SK-N-SH (cell line): ENCODE results near the gene LRRC37B. TPM values are rescaled to one million over a fixed set of nuclear protein-coding genes. Genes with fewer than 3 reads are reported as not detected.

Experiments used
- CTCF ChIA-PET: fragments of 300-600, 350-600 bp; formaldehyde crosslinking; extraction: SDS; loops from one replicate; lab custom pipeline; 2021; lab: Yijun Ruan, JAX
- POLR2A ChIA-PET: fragments of 350-600 bp; sonication (Branson Sonifier 250); formaldehyde crosslinking; extraction: SDS; loops from one replicate; lab custom pipeline; 2020; ENCODE audit warnings: antibody characterized with exemption, inconsistent platforms; lab: Yijun Ruan, JAX
- DNase-seq: peaks from one replicate; pipeline ENCODE4 v3.0.0; 2012
- H2AFZ ChIP-seq: fragments of 200-600 bp; sonication (generic); 2 replicates; pipeline ENCODE4 v1.8.1; 2016; ENCODE audit warnings: antibody characterized with exemption, mild to moderate bottlenecking, low read depth
- H3F3A ChIP-seq: fragments of 200-600 bp; sonication (generic); replicated peaks from 2 replicates; pipeline ENCODE3; 2016; ENCODE audit warnings: antibody characterized with exemption, mild to moderate bottlenecking; ENCODE audit not compliant: insufficient read depth
- H3K27ac ChIP-seq, 2 experiments: fragments of 200-500 bp in 1 of 2; fragments of 200-600 bp in 1 of 2; sonication (Bioruptor generic) in 1 of 2; sonication (generic), shearing (Covaris generic) in 1 of 2; 2 replicates each; pipeline versions ENCODE4 v1.5.1 to v1.6.1; 2014 to 2016; ENCODE audit warnings: low read depth in 2 of 2, inconsistent platforms in 1 of 2, low read length in 1 of 2, mild to moderate bottlenecking in 1 of 2, mixed read lengths in 1 of 2
- H3K27me3 ChIP-seq: fragments of 200-600 bp; sonication (generic), shearing (Covaris generic); 2 replicates; pipeline ENCODE4 v1.6.1; 2016; ENCODE audit warnings: mixed run types; ENCODE audit not compliant: insufficient read depth
- H3K36me3 ChIP-seq, 2 experiments: fragments of 200-500 bp in 1 of 2; fragments of 200-600 bp in 1 of 2; sonication (Bioruptor generic) in 1 of 2; sonication (generic) in 1 of 2; replicated peaks in 1 of 2; 2 replicates each; pipeline versions ENCODE3 to v1.5.1; 2014 to 2016; ENCODE audit warnings: low read length in 1 of 2, mild to moderate bottlenecking in 1 of 2; ENCODE audit not compliant: insufficient read depth in 2 of 2, control insufficient read depth in 1 of 2
- H3K4me1 ChIP-seq, 2 experiments: fragments of 200-500 bp in 1 of 2; fragments of 200-600 bp in 1 of 2; sonication (Bioruptor generic) in 1 of 2; sonication (generic), shearing (Covaris generic) in 1 of 2; 2 replicates each; pipeline versions ENCODE4 v1.5.1 to v1.6.1; 2014 to 2016; ENCODE audit warnings: low read depth in 1 of 2, low read length in 1 of 2, mixed run types in 1 of 2; ENCODE audit not compliant: insufficient read depth in 2 of 2, control insufficient read depth in 1 of 2
- H3K4me2 ChIP-seq: fragments of 200-600 bp; sonication (generic), shearing (Covaris generic); 2 replicates; pipeline ENCODE4 v1.6.1; 2017; ENCODE audit warnings: mixed run types
- H3K4me3 ChIP-seq, 2 experiments: fragments of 200-500 bp in 1 of 2; fragments of 200-600 bp in 1 of 2; sonication (Bioruptor generic) in 1 of 2; sonication (generic), shearing (Covaris generic) in 1 of 2; 2 replicates each; pipeline versions ENCODE4 v1.5.1 to v1.8.1; 2014 to 2016; ENCODE audit warnings: low read depth in 2 of 2, inconsistent platforms in 1 of 2, low read length in 1 of 2, mild to moderate bottlenecking in 1 of 2, mixed read lengths in 1 of 2, moderate library complexity in 1 of 2
- H3K79me2 ChIP-seq: fragments of 200-600 bp; sonication (generic); 2 replicates; pipeline ENCODE4 v1.8.1; 2017; ENCODE audit warnings: mild to moderate bottlenecking; ENCODE audit not compliant: insufficient read depth
- H3K9ac ChIP-seq: fragments of 200-600 bp; sonication (generic); 2 replicates; pipeline ENCODE4 v1.6.1; 2017; ENCODE audit warnings: mixed run types
- H3K9me2 ChIP-seq: fragments of 200-600 bp; sonication (generic); 2 replicates; pipeline ENCODE4 v1.6.1; 2017; ENCODE audit warnings: mixed run types
- H3K9me3 ChIP-seq: fragments of 200-600 bp; sonication (generic); 2 replicates; pipeline ENCODE4 v1.6.1; 2017; ENCODE audit warnings: mixed run types, mild to moderate bottlenecking, moderate library complexity
- H4K20me1 ChIP-seq: fragments of 200-600 bp; sonication (generic); 2 replicates; pipeline ENCODE4 v1.6.1; 2017; ENCODE audit warnings: mild to moderate bottlenecking, mixed run types; ENCODE audit not compliant: insufficient read depth
- ELF1 ChIP-seq: IDR thresholded peaks from 2 replicates; pipeline ENCODE4 v1.4.0; 2012
- EP300 ChIP-seq, 2 experiments: IDR thresholded peaks; 2 replicates each; pipeline versions ENCODE4 v1.4.0 to v1.6.1; 2012; ENCODE audit warnings: borderline replicate concordance in 1 of 2, low read depth in 1 of 2, low read length in 1 of 2
- FOSL2 ChIP-seq: IDR thresholded peaks from 2 replicates; pipeline ENCODE4 v1.4.0; 2012; ENCODE audit warnings: low read depth, mild to moderate bottlenecking, moderate library complexity, borderline replicate concordance
- MXI1 ChIP-seq: IDR thresholded peaks from 2 replicates; pipeline ENCODE4 v1.6.1; 2012; ENCODE audit warnings: mild to moderate bottlenecking, low read depth, low read length, improper control_type of control experiment
- NFIC ChIP-seq: IDR thresholded peaks from 2 replicates; pipeline ENCODE4 v1.4.0; 2012; ENCODE audit warnings: borderline replicate concordance
- POLR2AphosphoS5 ChIP-seq: IDR thresholded peaks from 2 replicates; pipeline ENCODE4 v1.6.1; 2012; ENCODE audit warnings: low read depth, low read length
- RAD21 ChIP-seq: IDR thresholded peaks from 2 replicates; pipeline ENCODE4 v1.6.1; 2012; ENCODE audit warnings: mild to moderate bottlenecking, low read length
- RXRA ChIP-seq: IDR thresholded peaks from 2 replicates; pipeline ENCODE4 v1.4.0; 2012; ENCODE audit warnings: low read depth, mild to moderate bottlenecking, borderline replicate concordance
- SIN3A ChIP-seq: IDR thresholded peaks from 2 replicates; pipeline ENCODE4 v1.6.1; 2012; ENCODE audit warnings: low read depth, mild to moderate bottlenecking, low read length, moderate library complexity, borderline replicate concordance
- SMC3 ChIP-seq: IDR thresholded peaks from 2 replicates; pipeline ENCODE4 v1.6.1; 2012; ENCODE audit warnings: low read depth, low read length, improper control_type of control experiment
- WGBS: methylation state at CpG from one replicate; pipeline ENCODE4 v1.1.6; 2017; ENCODE audit warnings: low lambda C conversion rate; 5-methylcytosine and 5-hydroxymethylcytosine counted together
- polyA plus RNA-seq, 3 experiments: library from polyadenylated mRNA; depleted of rRNA; stranded (reverse); fragments of >200 nt; gene quantifications; 2 replicates each; pipeline ENCODE4 v1.2.3, GENCODE V29; 2012
- small RNA-seq, 7 experiments: library from RNA; depleted of rRNA; stranded (forward); fragments of <200 nt; gene quantifications; one replicate each; pipeline ENCODE3, GENCODE V24; 2012
- TF ChIP-seq, protein P1 (sequence below): fragments of 150-350 bp; IDR thresholded peaks from 2 replicates; pipeline ENCODE4 v1.6.1; 2016; ENCODE audit warnings: mild to moderate bottlenecking, low read depth, low read length
- TF ChIP-seq, protein P2 (sequence below): IDR thresholded peaks from 2 replicates; pipeline ENCODE4 v1.4.0; 2012; ENCODE audit warnings: low read depth
- TF ChIP-seq, protein P3 (sequence below): IDR thresholded peaks from 2 replicates; pipeline ENCODE4 v1.6.1; 2012; ENCODE audit warnings: mild to moderate bottlenecking, low read depth, low read length, moderate library complexity

Gene LRRC37B
- polyA plus RNA-seq, 1 of the 3 experiments (the other 2 are of a cell fraction) = 9.3 TPM

- DNase-seq = no peak
- H3K9me3 ChIP-seq = no peaks in the 10 kb centered on the region
- peaks cover 0 to 39% of the 10 kb centered on the region in 2 experiments; a peak in 2 of 4 replicates for H3K4me1 ChIP-seq
- H3K4me2 ChIP-seq = no peak overlapping the region
- no peak overlapping the region for H3K9ac ChIP-seq
- H3K4me3 ChIP-seq = no peak overlapping the region
- H3K27ac ChIP-seq = no peak overlapping the region
- H3K36me3 ChIP-seq = no peaks in the 10 kb centered on the region
- ChIA-PET CTCF (interaction anchor here (1.4 kb wide), 1 partner anchor 36 kb away, joined by 4 read pairs; no protein-coding TSS in a partner anchor), POLR2A (no interaction called here)
- H3F3A ChIP-seq = peaks cover 5% of the 10 kb centered on the region
- H4K20me1 ChIP-seq = no peaks in the 10 kb centered on the region
- no peaks in the 10 kb centered on the region for H3K27me3 ChIP-seq
- TF ChIP-seq FOSL2 = no peak
- no peak for TF ChIP-seq RAD21
- TF ChIP-seq NFIC = no peak
- TF ChIP-seq, protein P1, sequence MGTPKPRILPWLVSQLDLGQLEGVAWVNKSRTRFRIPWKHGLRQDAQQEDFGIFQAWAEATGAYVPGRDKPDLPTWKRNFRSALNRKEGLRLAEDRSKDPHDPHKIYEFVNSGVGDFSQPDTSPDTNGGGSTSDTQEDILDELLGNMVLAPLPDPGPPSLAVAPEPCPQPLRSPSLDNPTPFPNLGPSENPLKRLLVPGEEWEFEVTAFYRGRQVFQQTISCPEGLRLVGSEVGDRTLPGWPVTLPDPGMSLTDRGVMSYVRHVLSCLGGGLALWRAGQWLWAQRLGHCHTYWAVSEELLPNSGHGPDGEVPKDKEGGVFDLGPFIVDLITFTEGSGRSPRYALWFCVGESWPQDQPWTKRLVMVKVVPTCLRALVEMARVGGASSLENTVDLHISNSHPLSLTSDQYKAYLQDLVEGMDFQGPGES = no peak
- TF ChIP-seq EP300 (IDR thresholded peaks at IDR 0.05; ENCODE audit: borderline replicate concordance in 1 of 2, low read depth in 1 of 2, low read length in 1 of 2) = no peak
- no peak for TF ChIP-seq MXI1
- TF ChIP-seq, protein P2, sequence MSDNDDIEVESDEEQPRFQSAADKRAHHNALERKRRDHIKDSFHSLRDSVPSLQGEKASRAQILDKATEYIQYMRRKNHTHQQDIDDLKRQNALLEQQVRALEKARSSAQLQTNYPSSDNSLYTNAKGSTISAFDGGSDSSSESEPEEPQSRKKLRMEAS = no peak
- TF ChIP-seq, protein P3, sequence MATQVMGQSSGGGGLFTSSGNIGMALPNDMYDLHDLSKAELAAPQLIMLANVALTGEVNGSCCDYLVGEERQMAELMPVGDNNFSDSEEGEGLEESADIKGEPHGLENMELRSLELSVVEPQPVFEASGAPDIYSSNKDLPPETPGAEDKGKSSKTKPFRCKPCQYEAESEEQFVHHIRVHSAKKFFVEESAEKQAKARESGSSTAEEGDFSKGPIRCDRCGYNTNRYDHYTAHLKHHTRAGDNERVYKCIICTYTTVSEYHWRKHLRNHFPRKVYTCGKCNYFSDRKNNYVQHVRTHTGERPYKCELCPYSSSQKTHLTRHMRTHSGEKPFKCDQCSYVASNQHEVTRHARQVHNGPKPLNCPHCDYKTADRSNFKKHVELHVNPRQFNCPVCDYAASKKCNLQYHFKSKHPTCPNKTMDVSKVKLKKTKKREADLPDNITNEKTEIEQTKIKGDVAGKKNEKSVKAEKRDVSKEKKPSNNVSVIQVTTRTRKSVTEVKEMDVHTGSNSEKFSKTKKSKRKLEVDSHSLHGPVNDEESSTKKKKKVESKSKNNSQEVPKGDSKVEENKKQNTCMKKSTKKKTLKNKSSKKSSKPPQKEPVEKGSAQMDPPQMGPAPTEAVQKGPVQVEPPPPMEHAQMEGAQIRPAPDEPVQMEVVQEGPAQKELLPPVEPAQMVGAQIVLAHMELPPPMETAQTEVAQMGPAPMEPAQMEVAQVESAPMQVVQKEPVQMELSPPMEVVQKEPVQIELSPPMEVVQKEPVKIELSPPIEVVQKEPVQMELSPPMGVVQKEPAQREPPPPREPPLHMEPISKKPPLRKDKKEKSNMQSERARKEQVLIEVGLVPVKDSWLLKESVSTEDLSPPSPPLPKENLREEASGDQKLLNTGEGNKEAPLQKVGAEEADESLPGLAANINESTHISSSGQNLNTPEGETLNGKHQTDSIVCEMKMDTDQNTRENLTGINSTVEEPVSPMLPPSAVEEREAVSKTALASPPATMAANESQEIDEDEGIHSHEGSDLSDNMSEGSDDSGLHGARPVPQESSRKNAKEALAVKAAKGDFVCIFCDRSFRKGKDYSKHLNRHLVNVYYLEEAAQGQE = no peak
- no peak for TF ChIP-seq SIN3A
- TF ChIP-seq SMC3 = no peak
- TF ChIP-seq RXRA = no peak
- no peak for TF ChIP-seq ELF1
- TF ChIP-seq POLR2AphosphoS5 = no peak
- peak overlapping the region; percentile 72; the same call in 1 of the 2 replicates for H2AFZ ChIP-seq
- H3K79me2 ChIP-seq = no peaks in the 10 kb centered on the region
- WGBS = 82% methylated on average over 5 of the region's 5 CpGs
- H3K9me2 ChIP-seq = no peaks in the 10 kb centered on the region
Measured at GRCh38 chr17:32102646-32103186, 95.5 kb downstream of the LRRC37B start.

Small RNA genes lying within 50 kb of the gene (small RNA-seq; reads per million reads assigned to genes)
- 0 reads per million in 7 experiments for gene AC090616.4
- 0 to 1.0 (median 0) reads per million in 7 experiments for gene RNA5SP437

Other genes starting within 250 kb of the LRRC37B start
- gene COPRS, start 148.1 kb upstream of the LRRC37B start, polyA plus RNA-seq (2012; rRNA removed) = 76.4 and 88.8 TPM in 2 replicates
- gene UTP6, start 105.7 kb upstream of the LRRC37B start, polyA plus RNA-seq (2012; rRNA removed) = 13.3 and 19.8 TPM in 2 replicates
- 6.3 and 7.7 TPM in 2 replicates for gene SUZ12, start 70.4 kb upstream of the LRRC37B start, polyA plus RNA-seq (2012; rRNA removed)
- 25.0 and 36.1 TPM in 2 replicates for gene RHOT1, start 135.1 kb downstream of the LRRC37B start, polyA plus RNA-seq (2012; rRNA removed)